Measurements from ENCODE around the gene EXOC6B. TPM values are rescaled to one million over a fixed set of nuclear protein-coding genes. Genes with fewer than 3 reads are reported as not detected.

EXOC6B gene
- total RNA-seq, 1 experiment from 2014 or later: 33.7 TPM

GRCh38 chr2:72863046-72863445 lies 37.2 kb upstream of the EXOC6B start (continued):
- TF ChIP-seq, protein P1, sequence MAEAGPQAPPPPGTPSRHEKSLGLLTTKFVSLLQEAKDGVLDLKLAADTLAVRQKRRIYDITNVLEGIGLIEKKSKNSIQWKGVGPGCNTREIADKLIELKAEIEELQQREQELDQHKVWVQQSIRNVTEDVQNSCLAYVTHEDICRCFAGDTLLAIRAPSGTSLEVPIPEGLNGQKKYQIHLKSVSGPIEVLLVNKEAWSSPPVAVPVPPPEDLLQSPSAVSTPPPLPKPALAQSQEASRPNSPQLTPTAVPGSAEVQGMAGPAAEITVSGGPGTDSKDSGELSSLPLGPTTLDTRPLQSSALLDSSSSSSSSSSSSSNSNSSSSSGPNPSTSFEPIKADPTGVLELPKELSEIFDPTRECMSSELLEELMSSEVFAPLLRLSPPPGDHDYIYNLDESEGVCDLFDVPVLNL (CRISPR knock-in tag; IDR thresholded peaks at IDR 0.05; ENCODE audit: borderline replicate concordance, low read depth): no peak
- TF ChIP-seq, protein P2, sequence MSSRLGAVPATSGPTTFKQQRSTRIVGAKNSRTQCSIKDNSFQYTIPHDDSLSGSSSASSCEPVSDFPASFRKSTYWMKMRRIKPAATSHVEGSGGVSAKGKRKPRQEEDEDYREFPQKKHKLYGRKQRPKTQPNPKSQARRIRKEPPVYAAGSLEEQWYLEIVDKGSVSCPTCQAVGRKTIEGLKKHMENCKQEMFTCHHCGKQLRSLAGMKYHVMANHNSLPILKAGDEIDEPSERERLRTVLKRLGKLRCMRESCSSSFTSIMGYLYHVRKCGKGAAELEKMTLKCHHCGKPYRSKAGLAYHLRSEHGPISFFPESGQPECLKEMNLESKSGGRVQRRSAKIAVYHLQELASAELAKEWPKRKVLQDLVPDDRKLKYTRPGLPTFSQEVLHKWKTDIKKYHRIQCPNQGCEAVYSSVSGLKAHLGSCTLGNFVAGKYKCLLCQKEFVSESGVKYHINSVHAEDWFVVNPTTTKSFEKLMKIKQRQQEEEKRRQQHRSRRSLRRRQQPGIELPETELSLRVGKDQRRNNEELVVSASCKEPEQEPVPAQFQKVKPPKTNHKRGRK (CRISPR knock-in tag; IDR thresholded peaks at IDR 0.05; ENCODE audit: borderline replicate concordance): no peak
- TF ChIP-seq, protein P3, sequence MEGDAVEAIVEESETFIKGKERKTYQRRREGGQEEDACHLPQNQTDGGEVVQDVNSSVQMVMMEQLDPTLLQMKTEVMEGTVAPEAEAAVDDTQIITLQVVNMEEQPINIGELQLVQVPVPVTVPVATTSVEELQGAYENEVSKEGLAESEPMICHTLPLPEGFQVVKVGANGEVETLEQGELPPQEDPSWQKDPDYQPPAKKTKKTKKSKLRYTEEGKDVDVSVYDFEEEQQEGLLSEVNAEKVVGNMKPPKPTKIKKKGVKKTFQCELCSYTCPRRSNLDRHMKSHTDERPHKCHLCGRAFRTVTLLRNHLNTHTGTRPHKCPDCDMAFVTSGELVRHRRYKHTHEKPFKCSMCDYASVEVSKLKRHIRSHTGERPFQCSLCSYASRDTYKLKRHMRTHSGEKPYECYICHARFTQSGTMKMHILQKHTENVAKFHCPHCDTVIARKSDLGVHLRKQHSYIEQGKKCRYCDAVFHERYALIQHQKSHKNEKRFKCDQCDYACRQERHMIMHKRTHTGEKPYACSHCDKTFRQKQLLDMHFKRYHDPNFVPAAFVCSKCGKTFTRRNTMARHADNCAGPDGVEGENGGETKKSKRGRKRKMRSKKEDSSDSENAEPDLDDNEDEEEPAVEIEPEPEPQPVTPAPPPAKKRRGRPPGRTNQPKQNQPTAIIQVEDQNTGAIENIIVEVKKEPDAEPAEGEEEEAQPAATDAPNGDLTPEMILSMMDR (IDR thresholded peaks at IDR 0.05): no peak
- TF ChIP-seq, protein P4, sequence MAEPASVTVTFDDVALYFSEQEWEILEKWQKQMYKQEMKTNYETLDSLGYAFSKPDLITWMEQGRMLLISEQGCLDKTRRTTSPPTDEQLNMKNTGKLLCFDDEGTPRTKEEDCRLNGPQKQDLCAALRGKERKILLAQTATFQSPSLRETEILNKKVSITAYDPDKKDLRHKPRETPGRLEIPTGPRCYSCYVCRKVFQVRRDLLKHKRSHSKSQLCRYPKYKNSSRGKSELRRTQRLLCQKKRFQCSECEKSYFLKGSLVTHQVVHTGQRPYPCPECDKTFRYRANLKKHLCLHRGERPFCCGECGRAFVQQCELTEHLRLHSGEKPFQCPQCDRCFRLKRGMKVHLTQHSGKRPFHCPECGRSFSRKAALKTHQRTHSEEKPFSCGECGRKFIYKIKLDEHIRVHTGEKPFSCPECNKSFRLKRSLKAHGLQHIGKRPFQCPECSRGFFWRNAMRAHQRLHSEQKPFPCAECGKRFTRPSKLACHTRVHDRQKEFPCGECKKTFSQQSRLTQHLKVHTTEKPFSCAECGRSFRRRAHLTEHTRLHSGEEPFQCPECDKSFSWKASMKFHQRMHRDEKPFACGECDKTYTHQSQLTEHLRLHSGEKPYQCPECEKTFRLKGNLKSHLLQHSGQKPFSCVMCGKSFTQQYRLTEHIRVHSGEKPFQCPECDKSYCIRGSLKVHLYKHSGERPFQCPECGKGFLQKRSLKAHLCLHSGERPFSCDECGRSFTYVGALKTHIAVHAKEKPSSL (CRISPR knock-in tag; conservative IDR thresholded peaks at IDR 0.05): no peak

DNA sequence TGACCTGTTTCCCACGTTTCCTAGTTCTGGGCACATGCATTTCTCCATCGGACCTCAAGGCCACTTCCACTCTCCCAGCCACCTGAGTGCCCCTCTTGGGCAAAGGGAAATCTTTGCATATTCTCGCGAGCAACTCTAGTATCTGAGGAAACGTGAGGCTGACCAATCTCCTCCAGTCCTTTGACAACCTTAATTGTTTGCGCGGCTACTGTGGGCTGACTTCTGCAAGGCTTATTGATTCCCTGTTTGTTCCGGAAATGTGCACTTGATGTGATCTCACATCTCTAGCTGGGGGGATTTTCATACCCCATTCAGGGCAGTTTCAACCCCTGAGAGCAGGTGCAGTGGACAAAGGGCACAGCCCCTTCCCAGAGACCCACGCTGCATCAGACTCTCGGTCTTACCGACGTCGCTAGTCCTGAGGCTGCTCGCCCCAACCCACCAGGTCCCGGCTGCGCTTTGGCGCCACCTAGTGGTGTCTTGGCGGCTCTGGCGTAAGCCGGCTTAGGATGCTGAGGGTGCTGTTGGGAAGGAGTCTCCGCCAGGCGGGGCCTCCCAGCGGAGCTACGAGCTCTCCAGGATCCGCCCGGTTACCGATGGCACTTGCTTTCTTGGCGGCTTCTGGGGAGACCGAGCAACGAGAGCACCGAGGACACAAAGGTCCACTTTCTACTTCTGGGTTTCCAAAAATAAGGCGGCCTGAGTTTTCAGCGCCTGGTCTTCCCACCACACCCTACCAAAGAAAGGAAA lies 36.6 kb upstream of the EXOC6B start:
- Mint-ChIP-seq H3K9me3 (no peaks in the 10 kb centered on the region), H3K36me3 (no peaks in the 10 kb centered on the region), H3K4me3 (peak overlapping the region; percentile 73), H3K27ac (no peak overlapping the region), H3K4me1 (peaks cover 20% of the 10 kb centered on the region), H3K27me3 (ENCODE audit: low read depth) (peaks cover 16% of the 10 kb centered on the region)
- DNase-seq (ENCODE audit: low spot score) (peak; percentile 96), ATAC-seq (peak; percentile 92)
- ChIA-PET CTCF (interaction anchor here (0.6 to 5.0 kb wide), 68 partner anchors 8 to 1287 kb away, joined by 3 to 55 read pairs (median 4); partner anchors contain the start of genes EMX1, PRADC1 and SPR), POLR2A (interaction anchor here (0.6 to 1.0 kb wide), 3 partner anchors 47 to 1162 kb away, joined by 3 to 10 read pairs (median 3); no protein-coding TSS in a partner anchor)
- TF ChIP-seq AR (CRISPR knock-in tag; IDR thresholded peaks at IDR 0.05) (no peak), MYBL2 (CRISPR knock-in tag; IDR thresholded peaks at IDR 0.05) (no peak), CREM (CRISPR knock-in tag; IDR thresholded peaks at IDR 0.05) (no peak; the same call in 1 of the 2 replicates), FOXP1 (CRISPR knock-in tag; IDR thresholded peaks at IDR 0.05; ENCODE audit: borderline replicate concordance) (peak; percentile 36; the same call in 1 of the 2 replicates), E2F1 (CRISPR knock-in tag; IDR thresholded peaks at IDR 0.05) (no peak), USF1 (CRISPR knock-in tag; IDR thresholded peaks at IDR 0.05) (no peak), NFE2L1 (CRISPR knock-in tag; IDR thresholded peaks at IDR 0.05) (no peak), NR2C2 (CRISPR knock-in tag; IDR thresholded peaks at IDR 0.05) (no peak), ETV6 (CRISPR knock-in tag; IDR thresholded peaks at IDR 0.05) (no peak), SMAD4 (CRISPR knock-in tag; IDR thresholded peaks at IDR 0.05) (no peak), SP1 (CRISPR knock-in tag; conservative IDR thresholded peaks at IDR 0.05) (peak; percentile 51), MAX (CRISPR knock-in tag; IDR thresholded peaks at IDR 0.05) (peak; percentile 46)
- TF ChIP-seq, protein P3 (IDR thresholded peaks at IDR 0.05): peak; percentile 98
- TF ChIP-seq, protein P5, sequence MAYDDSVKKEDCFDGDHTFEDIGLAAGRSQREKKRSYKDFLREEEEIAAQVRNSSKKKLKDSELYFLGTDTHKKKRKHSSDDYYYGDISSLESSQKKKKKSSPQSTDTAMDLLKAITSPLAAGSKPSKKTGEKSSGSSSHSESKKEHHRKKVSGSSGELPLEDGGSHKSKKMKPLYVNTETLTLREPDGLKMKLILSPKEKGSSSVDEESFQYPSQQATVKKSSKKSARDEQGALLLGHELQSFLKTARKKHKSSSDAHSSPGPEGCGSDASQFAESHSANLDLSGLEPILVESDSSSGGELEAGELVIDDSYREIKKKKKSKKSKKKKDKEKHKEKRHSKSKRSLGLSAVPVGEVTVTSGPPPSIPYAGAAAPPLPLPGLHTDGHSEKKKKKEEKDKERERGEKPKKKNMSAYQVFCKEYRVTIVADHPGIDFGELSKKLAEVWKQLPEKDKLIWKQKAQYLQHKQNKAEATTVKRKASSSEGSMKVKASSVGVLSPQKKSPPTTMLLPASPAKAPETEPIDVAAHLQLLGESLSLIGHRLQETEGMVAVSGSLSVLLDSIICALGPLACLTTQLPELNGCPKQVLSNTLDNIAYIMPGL (CRISPR knock-in tag; IDR thresholded peaks at IDR 0.05): peak; percentile 98
